C4-2B (cell line): ENCODE data around the gene DCBLD2.

Source experiments
- H3K27ac ChIP-seq: fragments of 450-650 bp; 2 replicates; pipeline ENCODE4 v1.5.1; 2017
- ZFX ChIP-seq: fragments of 450-650 bp; IDR thresholded peaks from 2 replicates; pipeline ENCODE4 v1.6.1; 2017
- TF ChIP-seq, protein P1 (sequence below): fragments of 450-650 bp; conservative IDR thresholded peaks from 2 replicates; pipeline ENCODE4 v1.5.1; 2017; ENCODE audit warnings: mild to moderate bottlenecking

Gene DCBLD2, protein sequence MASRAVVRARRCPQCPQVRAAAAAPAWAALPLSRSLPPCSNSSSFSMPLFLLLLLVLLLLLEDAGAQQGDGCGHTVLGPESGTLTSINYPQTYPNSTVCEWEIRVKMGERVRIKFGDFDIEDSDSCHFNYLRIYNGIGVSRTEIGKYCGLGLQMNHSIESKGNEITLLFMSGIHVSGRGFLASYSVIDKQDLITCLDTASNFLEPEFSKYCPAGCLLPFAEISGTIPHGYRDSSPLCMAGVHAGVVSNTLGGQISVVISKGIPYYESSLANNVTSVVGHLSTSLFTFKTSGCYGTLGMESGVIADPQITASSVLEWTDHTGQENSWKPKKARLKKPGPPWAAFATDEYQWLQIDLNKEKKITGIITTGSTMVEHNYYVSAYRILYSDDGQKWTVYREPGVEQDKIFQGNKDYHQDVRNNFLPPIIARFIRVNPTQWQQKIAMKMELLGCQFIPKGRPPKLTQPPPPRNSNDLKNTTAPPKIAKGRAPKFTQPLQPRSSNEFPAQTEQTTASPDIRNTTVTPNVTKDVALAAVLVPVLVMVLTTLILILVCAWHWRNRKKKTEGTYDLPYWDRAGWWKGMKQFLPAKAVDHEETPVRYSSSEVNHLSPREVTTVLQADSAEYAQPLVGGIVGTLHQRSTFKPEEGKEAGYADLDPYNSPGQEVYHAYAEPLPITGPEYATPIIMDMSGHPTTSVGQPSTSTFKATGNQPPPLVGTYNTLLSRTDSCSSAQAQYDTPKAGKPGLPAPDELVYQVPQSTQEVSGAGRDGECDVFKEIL

DNA sequence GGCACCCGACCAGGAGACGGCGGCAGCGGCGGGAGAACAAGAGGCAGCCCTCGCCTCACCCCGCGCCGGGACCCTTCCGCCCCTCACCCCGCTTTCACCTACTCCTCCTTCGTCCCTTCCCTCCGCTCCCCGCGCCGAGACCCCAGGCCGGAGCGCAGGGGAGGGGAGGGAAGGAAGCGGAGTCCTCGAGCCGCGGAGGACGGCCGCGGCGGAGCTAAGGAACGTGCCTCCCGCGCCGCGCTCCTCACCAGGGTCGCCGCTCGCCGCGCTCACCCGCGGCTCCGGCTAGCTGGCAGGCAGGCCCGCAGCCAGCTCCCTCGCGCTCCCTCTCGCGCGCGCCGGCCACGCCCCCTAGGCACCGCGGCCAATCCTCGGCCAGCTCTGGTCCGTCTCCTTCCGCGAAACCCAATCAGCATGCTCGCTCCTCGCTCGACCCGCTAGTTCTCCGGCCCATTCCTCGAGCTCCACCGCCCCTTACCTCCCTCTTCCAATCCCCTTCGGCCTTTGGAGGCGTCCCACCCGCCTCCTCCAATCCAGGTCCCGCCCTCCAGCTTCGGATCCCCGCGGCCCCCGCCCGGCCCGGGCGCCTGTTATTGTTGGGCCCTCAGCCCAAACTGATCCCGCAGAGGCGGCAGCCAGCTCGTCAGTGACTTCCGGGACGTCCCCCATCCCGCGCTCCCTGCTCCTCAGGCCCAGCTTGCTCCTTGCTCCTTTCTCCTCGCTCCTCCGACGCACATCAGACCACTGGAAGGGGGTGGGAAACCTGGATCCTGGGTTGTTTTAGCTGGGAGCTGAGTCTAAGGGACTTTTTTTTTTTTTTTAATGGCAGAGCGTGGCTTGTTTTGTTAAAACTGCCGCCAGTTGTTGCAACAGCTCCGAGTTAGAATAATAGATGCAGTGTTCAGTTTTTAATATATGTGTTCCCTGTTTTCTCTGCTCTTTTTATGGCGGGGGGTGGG is at the start of gene DCBLD2:
DCBLD2 (minus strand) TSS at position 304 of the 959 bp plus-strand sequence. CDS start 369 bp downstream, outside the sequence.
- H3K27ac ChIP-seq: peak within 1 kb of the TSS; percentile 64
- TF ChIP-seq ZFX: no peak
- TF ChIP-seq, protein P1, sequence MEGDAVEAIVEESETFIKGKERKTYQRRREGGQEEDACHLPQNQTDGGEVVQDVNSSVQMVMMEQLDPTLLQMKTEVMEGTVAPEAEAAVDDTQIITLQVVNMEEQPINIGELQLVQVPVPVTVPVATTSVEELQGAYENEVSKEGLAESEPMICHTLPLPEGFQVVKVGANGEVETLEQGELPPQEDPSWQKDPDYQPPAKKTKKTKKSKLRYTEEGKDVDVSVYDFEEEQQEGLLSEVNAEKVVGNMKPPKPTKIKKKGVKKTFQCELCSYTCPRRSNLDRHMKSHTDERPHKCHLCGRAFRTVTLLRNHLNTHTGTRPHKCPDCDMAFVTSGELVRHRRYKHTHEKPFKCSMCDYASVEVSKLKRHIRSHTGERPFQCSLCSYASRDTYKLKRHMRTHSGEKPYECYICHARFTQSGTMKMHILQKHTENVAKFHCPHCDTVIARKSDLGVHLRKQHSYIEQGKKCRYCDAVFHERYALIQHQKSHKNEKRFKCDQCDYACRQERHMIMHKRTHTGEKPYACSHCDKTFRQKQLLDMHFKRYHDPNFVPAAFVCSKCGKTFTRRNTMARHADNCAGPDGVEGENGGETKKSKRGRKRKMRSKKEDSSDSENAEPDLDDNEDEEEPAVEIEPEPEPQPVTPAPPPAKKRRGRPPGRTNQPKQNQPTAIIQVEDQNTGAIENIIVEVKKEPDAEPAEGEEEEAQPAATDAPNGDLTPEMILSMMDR: no peak

DNA sequence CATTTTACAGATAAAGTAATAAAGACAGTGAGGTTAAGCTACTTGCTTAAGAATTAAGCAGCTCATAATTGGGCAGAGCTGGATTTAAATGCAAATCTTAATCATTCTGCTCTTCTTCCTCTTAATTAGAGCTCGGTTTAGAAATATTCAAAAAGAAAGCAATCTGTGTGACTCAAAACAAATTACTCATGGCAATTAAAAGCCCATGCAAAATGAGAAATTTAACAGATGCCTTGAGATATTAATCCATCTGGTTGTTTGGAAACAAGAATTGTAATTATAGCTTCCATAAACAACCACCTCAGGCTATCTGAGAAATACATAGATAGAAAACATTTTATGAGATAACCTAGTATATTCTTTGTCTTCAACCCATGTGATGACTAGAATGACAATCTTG is 44.2 kb upstream of the DCBLD2 start:
- TF ChIP-seq ZFX: no peak
- TF ChIP-seq, protein P1: no peak
- H3K27ac ChIP-seq: no peak overlapping the region

DNA sequence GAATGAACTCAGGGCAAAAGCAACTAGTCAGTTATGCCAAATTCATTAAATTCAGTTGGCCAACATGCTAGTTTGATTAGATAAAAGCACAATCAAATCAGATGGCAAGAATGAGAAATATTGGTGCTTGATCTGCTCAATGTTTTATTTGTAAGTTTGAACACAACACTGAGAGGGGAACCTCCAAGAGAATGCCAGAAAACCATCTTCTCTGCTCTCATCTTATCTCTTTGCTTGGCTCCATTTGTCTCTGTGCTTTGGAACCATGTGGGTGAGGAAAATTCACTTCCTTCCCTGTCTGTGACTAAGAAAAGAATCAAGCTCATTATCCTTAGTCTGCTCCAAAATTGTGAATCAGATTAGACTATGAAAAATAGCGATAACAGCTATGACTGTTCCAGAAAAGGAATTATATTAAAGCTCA is 43.6 kb upstream of the DCBLD2 start:
- no peak for TF ChIP-seq ZFX
- TF ChIP-seq, protein P1: no peak
- H3K27ac ChIP-seq: no peak overlapping the region

DNA sequence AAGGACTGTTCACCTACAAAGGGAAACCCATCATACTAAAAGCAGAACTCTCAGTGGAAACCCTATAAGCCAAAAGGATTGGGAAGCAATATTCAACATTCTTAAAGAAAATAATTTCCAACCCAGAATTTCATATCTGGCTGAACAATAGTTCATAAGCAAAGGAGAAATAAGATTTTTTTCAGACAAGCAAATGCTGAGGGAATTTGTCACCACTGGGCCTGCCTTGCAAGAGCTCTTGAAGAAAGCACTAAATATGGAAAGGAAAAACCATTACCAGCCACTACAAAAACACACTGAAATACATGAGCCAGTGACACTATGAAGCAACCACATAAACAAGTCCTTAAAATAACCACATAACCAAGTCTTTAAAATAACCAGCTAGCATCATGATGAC is 28.9 kb upstream of the DCBLD2 start:
- TF ChIP-seq ZFX: no peak
- TF ChIP-seq, protein P1: no peak
- no peak overlapping the region for H3K27ac ChIP-seq

DNA sequence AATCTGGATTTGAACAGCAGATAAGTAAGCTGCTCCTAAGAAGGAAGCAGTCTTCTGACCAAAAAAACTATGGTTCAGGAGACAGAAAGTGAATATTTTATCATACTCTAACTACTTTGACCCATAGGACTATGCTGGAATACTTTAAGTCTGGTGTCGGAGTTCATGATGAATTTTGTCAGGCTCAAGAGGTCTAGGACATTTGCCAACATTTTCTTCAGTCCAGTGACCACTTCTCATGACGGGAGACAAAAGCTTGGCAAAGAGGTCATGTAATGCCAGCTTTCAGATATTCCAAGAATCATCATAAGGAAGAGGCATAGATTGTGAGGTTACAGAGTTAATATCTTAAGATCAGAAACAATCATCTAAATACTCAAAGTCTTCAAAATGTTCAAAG is 20.5 kb upstream of the DCBLD2 start:
- TF ChIP-seq, protein P1: no peak
- TF ChIP-seq ZFX: no peak
- H3K27ac ChIP-seq: no peak overlapping the region

DNA sequence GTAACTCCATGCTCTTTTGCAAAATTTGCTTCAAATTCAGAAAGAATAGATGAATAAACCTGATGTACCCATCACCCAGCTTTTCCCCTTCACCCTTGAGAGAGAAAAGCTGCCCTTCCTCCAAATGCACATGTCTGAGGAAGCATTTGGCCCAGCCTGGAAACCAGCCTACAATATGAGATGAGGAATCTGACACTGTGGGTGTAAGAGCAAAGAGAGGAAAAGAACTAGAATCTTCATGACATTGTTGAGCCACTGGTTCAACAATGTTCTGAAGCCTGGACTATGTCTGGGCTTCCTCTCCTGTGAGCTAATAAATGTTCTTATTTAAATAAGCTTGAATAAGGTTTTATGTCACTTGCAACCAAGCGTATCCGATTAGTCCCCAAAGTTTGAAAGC is 18.7 kb upstream of the DCBLD2 start:
- H3K27ac ChIP-seq: no peak overlapping the region

More for the DNA sequence above, 18.7 kb upstream of the DCBLD2 start:
- TF ChIP-seq, protein P1: no peak
- no peak for TF ChIP-seq ZFX
